ENCODE data around the gene PYROXD2. TPM values are rescaled to one million over a fixed set of nuclear protein-coding genes. Genes with fewer than 3 reads are reported as not detected.
A peak's percentile ranks its signal among the peaks of the same experiment; 100 is the strongest.

The PYROXD2 gene
- total and polyA plus RNA-seq, 2 of the 13 experiments (the other 11 are each of a cell fraction or from before 2014, with no cell fraction given) = 2.0 to 6.2 TPM

GRCh38 chr10:98460837-98461499 lies 46.0 kb upstream of the PYROXD2 start (continued):
- no peak for TF ChIP-seq ZNF275 (CRISPR knock-in tag; IDR thresholded peaks at IDR 0.05; ENCODE audit: borderline replicate concordance)
- TF ChIP-seq PITX1 (CRISPR knock-in tag; IDR thresholded peaks at IDR 0.05) = no peak
- no peak for TF ChIP-seq ELK4 (CRISPR knock-in tag; IDR thresholded peaks at IDR 0.05; ENCODE audit: borderline replicate concordance)
- TF ChIP-seq ZZZ3 (CRISPR knock-in tag; IDR thresholded peaks at IDR 0.05; ENCODE audit: borderline replicate concordance) = no peak
- peak; percentile 12; the same call in 1 of the 2 replicates for TF ChIP-seq FOXK2 (IDR thresholded peaks at IDR 0.05)
- no peak for TF ChIP-seq REL (CRISPR knock-in tag; conservative IDR thresholded peaks at IDR 0.05)
- TF ChIP-seq TBL1XR1 (IDR thresholded peaks at IDR 0.05; ENCODE audit: borderline replicate concordance, low read length, partially characterized antibody) = peak; percentile 44
- TF ChIP-seq POLR2AphosphoS2 (IDR thresholded peaks at IDR 0.05; ENCODE audit: low read depth, low read length) = no peak
- TF ChIP-seq HOXA7 (CRISPR knock-in tag; IDR thresholded peaks at IDR 0.05) = no peak
- TF ChIP-seq HOXD1 (CRISPR knock-in tag; IDR thresholded peaks at IDR 0.05) = no peak
- TF ChIP-seq MED1 (CRISPR knock-in tag; IDR thresholded peaks at IDR 0.05) = peak; percentile 42; the same call in 1 of the 2 replicates
- TF ChIP-seq HDAC1 (CRISPR knock-in tag; IDR thresholded peaks at IDR 0.05) = peak; percentile 43; the same call in 1 of the 2 replicates
- TF ChIP-seq ERF (CRISPR knock-in tag; IDR thresholded peaks at IDR 0.05) = no peak
- no peak for TF ChIP-seq TP53 (CRISPR knock-in tag; conservative IDR thresholded peaks at IDR 0.05)
- peak; percentile 66; the same call in 1 of the 2 replicates for TF ChIP-seq AHDC1 (CRISPR knock-in tag; IDR thresholded peaks at IDR 0.05; ENCODE audit: borderline replicate concordance)
- peak; percentile 66; the same call in 1 of the 2 replicates for TF ChIP-seq HOMEZ (CRISPR knock-in tag; IDR thresholded peaks at IDR 0.05; ENCODE audit: low read depth)
- peak; percentile 83 for TF ChIP-seq ATF7 (IDR thresholded peaks at IDR 0.05)
- peak; percentile 54; the same call in 1 of the 2 replicates for TF ChIP-seq ATF7 (CRISPR knock-in tag; IDR thresholded peaks at IDR 0.05)
- TF ChIP-seq SNAI1 (CRISPR knock-in tag; IDR thresholded peaks at IDR 0.05; ENCODE audit: borderline replicate concordance) = no peak
- no peak for TF ChIP-seq ZNF841 (CRISPR knock-in tag; IDR thresholded peaks at IDR 0.05; ENCODE audit: borderline replicate concordance)
- 0 out of 2 replicates have a peak, but pooled peaks have one; percentile 21 for TF ChIP-seq ATF1 (CRISPR knock-in tag; IDR thresholded peaks at IDR 0.05)
- no peak for TF ChIP-seq KDM5A (IDR thresholded peaks at IDR 0.05; ENCODE audit: borderline replicate concordance, low read length)
